ENCODE results near the gene TSPAN11. TPM values are rescaled to one million over a fixed set of nuclear protein-coding genes. Genes with fewer than 3 reads are reported as not detected.

Gene TSPAN11
- total and polyA plus RNA-seq, 2 of the 8 experiments (the other 6 are each of a cell fraction or from before 2014, with no cell fraction given): 3.9 to 8.2 TPM

- TF ChIP-seq CBX8 (IDR thresholded peaks at IDR 0.05; ENCODE audit: borderline replicate concordance, low read depth, low read length): no peak
Observed at GRCh38 chr12:30928356-30929244, 2.1 kb downstream of the TSPAN11 start (continued).

All from H1 (cell line).